ENCODE measurements around the gene PCCA.

- TF ChIP-seq CTCF (IDR thresholded peaks at IDR 0.05; ENCODE audit: low read depth, low read length) (no peak), EZH2phosphoT487 (IDR thresholded peaks at IDR 0.05; ENCODE audit: low read depth) (no peak)
Observed at GRCh38 chr13:100518394-100519062, 429.6 kb downstream of the PCCA start.
